Caco-2 (cell line): ENCODE results near the gene HTR6. TPM values are rescaled to one million over a fixed set of nuclear protein-coding genes. Genes with fewer than 3 reads are reported as not detected.

Experiments
- BruUV-seq: library from RNA; stranded (reverse); fragments of 400-500 nt; replicated peaks from 2 replicates; lab custom pipeline; 2021; lab: Mats Ljungman, UMichigan
- CTCF ChIA-PET: fragments of 300-600 bp; sonication (Branson Sonifier 250); formaldehyde crosslinking; loops from one replicate; lab custom pipeline; 2022; ENCODE audit warnings: antibody characterized with exemption; lab: Charles Lee
- POLR2A ChIA-PET: fragments of 300-600 bp; sonication (Branson Sonifier 250); formaldehyde crosslinking; loops from one replicate; lab custom pipeline; 2022; ENCODE audit warnings: antibody characterized with exemption; lab: Charles Lee
- DNase-seq, 2 experiments: peaks; one replicate each; pipeline versions ENCODE4 v3.0.0 to v3.0.0-alpha.2; 2020 to 2022
- H3K27me3 ChIP-seq: replicated peaks from 2 replicates; pipeline ENCODE4 v1.6.0; 2011; ENCODE audit warnings: low read length; ENCODE audit not compliant: control insufficient read depth, insufficient read depth
- H3K36me3 ChIP-seq: 2 replicates; pipeline ENCODE4 v1.5.1; 2011; ENCODE audit warnings: low read length; ENCODE audit not compliant: control insufficient read depth, insufficient read depth
- H3K4me1 ChIP-seq: fragments of 250-450 bp; sonication (Bioruptor Pico); 2 replicates; pipeline ENCODE4 v1.5.1; 2020; ENCODE audit warnings: mild to moderate bottlenecking
- H3K4me3 ChIP-seq: 2 replicates; pipeline ENCODE4 v1.5.1; 2011; ENCODE audit warnings: low read depth, mild to moderate bottlenecking, control low read depth, low read length
- H3K9me3 ChIP-seq: fragments of 250-450 bp; sonication (Bioruptor Pico); 2 replicates; pipeline ENCODE4 v1.5.1; 2020; ENCODE audit warnings: mild to moderate bottlenecking, moderate library complexity
- H3K27ac Mint-ChIP-seq: one replicate; pipeline ENCODE4 v1.8.0; 2022; ENCODE audit warnings: mixed read lengths; ENCODE audit not compliant: unreplicated experiment
- H3K27me3 Mint-ChIP-seq: one replicate; pipeline ENCODE4 v1.8.0; 2022; ENCODE audit warnings: mixed read lengths; ENCODE audit not compliant: insufficient read depth, unreplicated experiment
- H3K36me3 Mint-ChIP-seq: one replicate; pipeline ENCODE4 v1.8.0; 2022; ENCODE audit warnings: mild to moderate bottlenecking, mixed read lengths; ENCODE audit not compliant: insufficient read depth, unreplicated experiment
- H3K4me1 Mint-ChIP-seq: one replicate; pipeline ENCODE4 v1.8.0; 2022; ENCODE audit warnings: low read depth, mixed read lengths; ENCODE audit not compliant: unreplicated experiment
- H3K4me3 Mint-ChIP-seq: one replicate; pipeline ENCODE4 v1.8.0; 2022; ENCODE audit warnings: mild to moderate bottlenecking, moderate library complexity, mixed read lengths; ENCODE audit not compliant: unreplicated experiment
- H3K9me3 Mint-ChIP-seq: one replicate; pipeline ENCODE4 v1.8.0; 2022; ENCODE audit warnings: mixed read lengths; ENCODE audit not compliant: unreplicated experiment
- CTCF ChIP-seq, 2 experiments: fragments of 200-600 bp in 1 of 2; IDR thresholded peaks; 1 replicate in 1 of 2; 2 replicates in 1 of 2; pipeline versions ENCODE4 v1.5.1 to v1.8.0; 2011 to 2022; ENCODE audit warnings: antibody characterized with exemption in 1 of 2, control low read depth in 1 of 2, inconsistent platforms in 1 of 2, low read depth in 1 of 2, low read length in 1 of 2, mild to moderate bottlenecking in 1 of 2, moderate library complexity in 1 of 2; ENCODE audit not compliant: insufficient read depth in 1 of 2, severe bottlenecking in 1 of 2, unreplicated experiment in 1 of 2
- intact Hi-C: fragments of 100-400 bp; cut with micrococcal nuclease; formaldehyde crosslinking; loops from one replicate; pipeline ENCODE4 v1.10.0; 2022; ENCODE audit not compliant: unreplicated experiment
- total RNA-seq: library from RNA; stranded (reverse); gene quantifications from 2 replicates; pipeline ENCODE4 v1.2.3, GENCODE V29; 2022

The HTR6 gene
- total RNA-seq, 1 experiment from 2014 or later, result not detected

GRCh38 chr1:19695772-19696171 is 31.1 kb downstream of the HTR6 start:
- ChIA-PET POLR2A (interaction anchor here (0.5 kb wide), 1 partner anchor 76 kb away, joined by 3 read pairs; no protein-coding TSS in a partner anchor), CTCF (interaction anchor here (0.9 kb wide), 1 partner anchor 9 kb away, joined by 3 read pairs; no protein-coding TSS in a partner anchor)
- Mint-ChIP-seq H3K4me1 (no peaks in the 10 kb centered on the region), H3K27me3 (no peaks in the 10 kb centered on the region), H3K4me3 (no peak overlapping the region), H3K9me3 (no peaks in the 10 kb centered on the region), H3K36me3 (no peaks in the 10 kb centered on the region), H3K27ac (no peak overlapping the region)
- no peaks in the 10 kb centered on the region for H3K27me3 ChIP-seq
- H3K9me3 ChIP-seq, result no peaks in the 10 kb centered on the region
- BruUV-seq, result no TSS peak
- no peak for TF ChIP-seq CTCF (IDR thresholded peaks at IDR 0.05; ENCODE audit: insufficient read depth in 1 of 2, low read depth in 1 of 2, low read length in 1 of 2, severe bottlenecking in 1 of 2, unreplicated experiment in 1 of 2)
- H3K4me1 ChIP-seq, result no peaks in the 10 kb centered on the region
- H3K4me3 ChIP-seq, result no peak overlapping the region
- intact Hi-C loops, result no loop called here
- H3K36me3 ChIP-seq, result no peaks in the 10 kb centered on the region
- DNase-seq, result no peak

- Histone ChIP-seq H3K9me3 (no peaks in the 10 kb centered on the region), H3K27me3 (no peaks in the 10 kb centered on the region), H3K36me3 (no peaks in the 10 kb centered on the region), H3K4me3 (no peak overlapping the region), H3K4me1 (no peaks in the 10 kb centered on the region)
- ChIA-PET POLR2A (no interaction called here), CTCF (no interaction called here)
- Mint-ChIP-seq H3K27me3 (no peaks in the 10 kb centered on the region), H3K27ac (no peak overlapping the region), H3K36me3 (no peaks in the 10 kb centered on the region), H3K4me3 (no peak overlapping the region), H3K9me3 (no peaks in the 10 kb centered on the region), H3K4me1 (no peaks in the 10 kb centered on the region)
- intact Hi-C loops, result no loop called here
- no peak for TF ChIP-seq CTCF (IDR thresholded peaks at IDR 0.05; ENCODE audit: insufficient read depth in 1 of 2, low read depth in 1 of 2, low read length in 1 of 2, severe bottlenecking in 1 of 2, unreplicated experiment in 1 of 2)
- BruUV-seq, result no TSS peak
- DNase-seq, result no peak
These were observed 32.1 kb downstream of the HTR6 start for GRCh38 chr1:19696820-19697219.

DNA sequence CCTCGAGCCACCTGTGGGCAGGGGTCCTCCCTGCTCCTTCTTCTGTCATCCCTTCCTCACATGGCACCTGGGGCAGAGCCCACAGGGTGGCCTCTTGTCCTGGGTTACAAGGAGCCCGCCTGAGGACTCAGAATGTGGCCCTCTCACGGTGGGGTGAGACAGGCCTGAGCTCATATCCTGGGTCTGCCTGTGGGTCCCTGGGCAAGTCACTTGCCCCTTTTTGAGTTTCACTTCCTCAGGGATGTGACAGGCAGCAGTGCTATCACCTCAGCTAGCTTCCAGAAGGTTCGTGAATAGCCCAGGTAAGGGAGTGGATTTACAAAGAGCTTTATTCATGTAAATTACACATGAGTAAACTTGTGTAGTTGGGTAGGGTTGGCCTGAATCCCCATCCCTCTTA is 33.5 kb downstream of the HTR6 start:
- no peaks in the 10 kb centered on the region for H3K36me3 Mint-ChIP-seq
- ChIA-PET CTCF (no interaction called here), POLR2A (no interaction called here)
- no peaks in the 10 kb centered on the region for H3K9me3 ChIP-seq
- no peak for TF ChIP-seq CTCF (IDR thresholded peaks at IDR 0.05; ENCODE audit: insufficient read depth in 1 of 2, low read depth in 1 of 2, low read length in 1 of 2, severe bottlenecking in 1 of 2, unreplicated experiment in 1 of 2)
- no peaks in the 10 kb centered on the region for H3K4me1 Mint-ChIP-seq
- H3K9me3 Mint-ChIP-seq, result no peaks in the 10 kb centered on the region
- H3K27me3 ChIP-seq, result no peaks in the 10 kb centered on the region
- H3K36me3 ChIP-seq, result no peaks in the 10 kb centered on the region
- no peak overlapping the region for H3K4me3 ChIP-seq
- intact Hi-C loops, result no loop called here
- no peak overlapping the region for H3K27ac Mint-ChIP-seq
- no peaks in the 10 kb centered on the region for H3K4me1 ChIP-seq
- no peak overlapping the region for H3K4me3 Mint-ChIP-seq
- BruUV-seq, result no TSS peak
- no peaks in the 10 kb centered on the region for H3K27me3 Mint-ChIP-seq
- no peak for DNase-seq
